DMS 273 treated with DMSO at 0.1 percent for 48 hours (cell line): Measurements from ENCODE around the gene DRC1.

Experiments used
- DNase-seq: peaks from one replicate; lab custom pipeline; 2025; lab: John Stamatoyannopoulos, UW

The DRC1 gene

DNA sequence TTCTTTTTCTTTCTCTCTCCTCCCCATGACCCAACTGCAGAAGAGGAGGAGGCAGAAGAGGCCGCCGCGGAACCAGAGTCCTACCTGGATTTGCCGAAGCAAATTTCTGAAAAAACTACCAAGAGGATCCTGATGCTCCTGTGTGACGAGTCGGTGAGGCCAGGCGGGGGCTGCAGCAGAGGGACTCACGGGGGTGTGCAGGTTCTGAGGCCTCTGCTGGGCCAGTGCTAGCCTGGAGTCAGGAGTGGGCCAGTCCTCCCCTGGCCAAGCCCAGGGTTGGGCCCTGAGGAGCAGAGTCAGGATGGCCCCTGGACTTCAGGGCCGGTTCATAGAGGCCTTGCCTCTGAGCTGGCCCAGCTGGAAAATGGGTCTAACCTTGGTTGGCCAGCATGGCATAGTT lies 46.9 kb downstream of the DRC1 start:
- DNase-seq = no peak

DNA sequence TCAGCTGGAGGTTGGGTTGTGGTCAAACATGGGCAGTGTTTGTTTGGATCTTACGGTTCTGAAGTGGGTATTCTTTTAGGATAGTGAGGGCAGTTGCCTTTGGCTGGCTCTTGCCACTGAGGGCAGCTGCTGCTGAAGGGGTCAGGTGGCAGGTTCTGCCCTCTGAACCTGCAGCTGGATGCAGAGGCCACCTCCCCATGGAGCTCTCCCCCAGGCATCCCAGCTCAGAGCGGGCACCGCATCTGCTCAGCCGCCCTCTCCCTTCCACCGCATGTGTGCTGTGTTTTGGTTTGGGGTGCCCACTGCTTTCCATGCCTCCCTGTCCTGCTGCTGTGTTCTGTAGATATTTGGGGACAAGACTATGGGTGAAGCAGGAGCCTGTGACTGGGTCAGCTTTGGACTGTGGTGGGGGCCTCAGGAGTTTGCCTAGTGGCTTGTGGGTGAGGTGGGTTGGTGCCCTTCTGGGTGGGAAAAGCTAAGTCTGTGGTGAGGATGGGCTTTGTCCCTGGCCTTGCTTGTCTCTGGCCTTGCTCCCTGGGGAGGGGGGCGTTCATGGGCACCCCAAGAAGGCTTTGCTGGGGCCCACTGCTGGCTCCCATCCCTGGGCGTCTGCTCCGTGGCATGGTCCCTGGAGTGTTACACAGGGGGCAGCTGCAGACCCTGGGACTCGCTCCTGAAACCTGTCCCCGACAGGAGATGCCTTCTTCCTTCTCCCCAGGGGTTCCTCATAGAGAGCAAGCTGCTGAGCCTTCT lies 47.7 kb downstream of the DRC1 start:
- no peak for DNase-seq

DNA sequence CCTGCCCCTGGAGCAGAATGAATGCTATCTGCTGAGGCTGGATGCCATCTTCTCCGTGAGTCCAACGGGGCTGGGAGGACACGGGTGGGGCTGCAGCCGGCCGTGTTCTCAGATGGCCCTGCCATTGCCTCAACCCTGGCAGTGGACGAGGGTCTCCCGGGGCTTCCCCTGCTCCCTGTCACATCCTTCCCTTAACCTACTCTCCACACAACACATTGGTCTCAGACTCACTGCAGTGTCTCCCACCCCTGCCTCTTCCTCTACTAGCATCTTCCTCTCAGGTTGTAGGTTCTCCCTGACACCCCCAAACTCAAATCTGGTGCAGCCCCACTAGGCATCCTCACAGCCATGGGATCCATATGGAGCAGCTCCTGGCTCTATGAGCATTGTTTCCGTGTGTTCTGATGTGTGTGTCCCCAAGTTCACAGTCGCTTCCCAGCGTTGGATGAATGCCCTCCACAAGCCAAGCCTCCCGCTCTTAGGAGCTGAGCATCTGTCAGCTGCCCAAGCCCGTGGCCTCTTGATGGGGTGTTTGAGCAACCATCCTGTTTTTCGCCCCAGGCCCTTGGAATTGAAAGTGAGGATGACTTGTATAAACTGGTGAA lies 48.4 kb downstream of the DRC1 start:
- no peak for DNase-seq

DNA sequence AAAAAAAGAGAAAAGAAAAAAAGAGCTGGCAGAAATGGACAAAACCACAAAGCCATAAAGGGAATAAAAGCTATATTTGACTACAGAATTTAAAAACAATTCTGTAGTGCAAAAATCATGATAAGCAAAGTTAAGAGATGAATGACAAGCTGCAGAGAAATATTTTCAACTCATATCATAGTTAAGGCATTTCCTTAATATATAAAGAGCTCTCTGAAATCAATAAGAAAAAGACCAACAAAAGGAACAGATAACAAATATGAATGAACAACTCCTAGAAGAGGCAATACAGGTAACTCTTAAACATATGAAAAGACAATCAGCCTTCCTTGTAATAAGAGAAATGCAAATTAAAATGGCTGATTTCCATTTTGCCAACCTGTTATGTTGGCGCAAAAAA lies 50.0 kb downstream of the DRC1 start:
- DNase-seq = no peak

GRCh38 chr2:26453421-26454329 lies 52.0 kb downstream of the DRC1 start:
- DNase-seq = no peak

- no peak for DNase-seq
These were observed 52.9 kb downstream of the DRC1 start for GRCh38 chr2:26454561-26455001.

GRCh38 chr2:26455037-26455669 lies 53.4 kb downstream of the DRC1 start:
- no peak for DNase-seq

DNA sequence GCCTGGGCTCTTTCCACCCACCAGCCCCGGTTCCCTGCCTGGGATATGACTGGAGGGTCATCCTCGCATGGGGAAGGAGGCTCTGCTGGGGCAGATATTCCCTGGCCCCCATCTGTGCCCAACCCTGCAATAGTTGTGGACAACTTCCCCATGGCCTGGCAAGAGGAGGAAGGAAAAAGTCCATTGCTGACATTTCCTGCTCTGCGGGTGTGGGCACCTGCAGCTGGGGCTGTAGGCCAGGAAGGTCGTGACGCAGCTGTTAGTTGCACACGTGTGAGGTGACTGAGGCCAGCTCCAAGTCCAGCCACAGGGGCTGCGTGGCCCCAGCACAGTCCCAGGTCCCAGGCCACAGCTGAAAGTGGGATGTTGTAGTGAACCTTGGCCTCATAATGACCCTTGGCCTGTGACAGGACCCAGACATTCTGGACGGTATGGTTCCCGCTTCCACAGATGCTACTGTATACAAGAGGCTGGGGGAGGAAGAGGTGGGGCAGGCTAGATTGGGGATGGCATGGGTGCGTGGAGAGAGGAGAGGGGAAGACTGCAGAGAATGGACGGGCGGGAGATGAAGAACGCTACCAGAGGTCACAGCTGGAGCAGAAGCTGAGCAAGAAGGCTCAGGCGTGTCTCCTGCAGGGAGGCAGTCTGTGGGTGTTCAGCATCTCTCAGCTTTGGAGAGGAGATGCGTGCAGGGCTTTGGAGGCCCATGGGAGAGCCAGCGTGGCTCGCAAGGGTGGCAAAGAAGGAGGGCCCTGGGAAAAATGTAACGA lies 54.1 kb downstream of the DRC1 start:
- DNase-seq = no peak

DNA sequence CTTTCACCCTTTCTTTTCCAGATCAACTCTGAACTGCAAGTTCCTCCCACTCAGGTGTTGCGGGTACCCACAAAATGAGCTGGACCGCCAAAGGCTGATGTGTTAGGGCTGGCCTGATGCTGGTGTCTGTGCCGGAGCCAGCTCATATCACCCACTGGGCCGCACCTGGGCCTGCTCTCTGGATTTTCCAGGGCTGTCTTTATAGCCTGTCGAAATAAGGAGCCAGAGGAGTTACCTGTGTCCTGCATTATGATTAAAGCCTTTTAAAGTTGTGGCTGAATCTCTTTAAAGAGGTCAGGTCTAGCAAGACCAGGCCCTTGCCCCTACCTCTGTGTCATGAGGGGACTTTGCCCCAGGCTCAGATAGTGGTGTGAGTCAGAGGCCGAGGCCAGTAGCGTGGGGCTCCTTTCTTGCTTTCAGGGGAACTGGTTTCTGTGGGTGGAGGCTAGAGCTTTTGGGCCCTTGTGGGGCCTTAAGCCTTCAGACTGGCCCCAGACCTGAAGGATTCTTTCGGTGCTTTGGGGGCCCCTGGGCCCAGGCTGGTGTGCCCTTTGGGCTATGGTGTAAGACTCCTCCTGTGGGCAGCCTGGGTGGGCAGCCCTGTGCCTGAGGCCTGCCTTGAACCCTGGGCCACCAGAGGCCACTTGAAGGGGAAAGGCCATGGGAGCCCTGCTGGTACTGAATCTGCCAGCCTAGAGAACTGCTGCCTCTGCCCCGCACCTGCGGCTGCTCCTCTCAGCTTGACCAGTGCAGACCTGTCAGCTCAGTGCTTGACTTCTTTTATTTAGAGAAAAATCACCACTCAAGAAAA lies 54.9 kb downstream of the DRC1 start:
- no peak for DNase-seq

- DNase-seq = no peak
These were observed 55.5 kb downstream of the DRC1 start for GRCh38 chr2:26457251-26457666.

DNA sequence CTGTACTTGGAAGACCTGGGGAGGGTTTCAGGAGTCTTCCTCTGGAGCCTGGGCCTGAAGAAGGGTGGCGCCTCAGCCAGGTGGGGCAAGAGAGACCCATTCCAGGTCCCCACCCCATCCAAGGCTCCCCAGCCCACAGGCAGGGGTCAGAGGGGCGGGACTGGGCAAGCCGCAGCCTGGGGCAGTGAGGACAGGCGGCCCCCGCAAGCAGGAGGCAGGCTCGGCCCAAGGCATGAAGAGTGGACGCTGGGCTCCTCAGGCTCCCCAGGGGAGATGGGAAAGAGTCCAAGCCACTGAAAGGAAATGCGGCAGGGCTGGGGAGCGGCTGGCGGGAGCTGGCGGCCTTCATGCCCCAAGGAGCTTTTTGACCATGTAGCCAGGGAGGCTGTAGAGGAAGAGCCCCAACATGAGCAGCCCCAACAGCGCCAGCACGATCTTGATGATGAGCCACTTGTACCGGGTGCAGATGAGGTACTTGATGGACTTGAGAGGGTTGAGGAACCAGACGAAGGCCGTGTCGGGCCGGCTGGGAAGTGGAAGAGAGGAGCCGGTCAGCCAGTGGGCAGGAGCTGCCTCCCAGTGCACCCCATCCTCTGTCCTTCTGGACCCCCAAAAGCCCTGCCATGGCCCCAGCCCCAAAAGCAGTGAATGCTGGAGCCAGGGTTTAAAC lies 56.1 kb downstream of the DRC1 start:
- no peak for DNase-seq

DNA sequence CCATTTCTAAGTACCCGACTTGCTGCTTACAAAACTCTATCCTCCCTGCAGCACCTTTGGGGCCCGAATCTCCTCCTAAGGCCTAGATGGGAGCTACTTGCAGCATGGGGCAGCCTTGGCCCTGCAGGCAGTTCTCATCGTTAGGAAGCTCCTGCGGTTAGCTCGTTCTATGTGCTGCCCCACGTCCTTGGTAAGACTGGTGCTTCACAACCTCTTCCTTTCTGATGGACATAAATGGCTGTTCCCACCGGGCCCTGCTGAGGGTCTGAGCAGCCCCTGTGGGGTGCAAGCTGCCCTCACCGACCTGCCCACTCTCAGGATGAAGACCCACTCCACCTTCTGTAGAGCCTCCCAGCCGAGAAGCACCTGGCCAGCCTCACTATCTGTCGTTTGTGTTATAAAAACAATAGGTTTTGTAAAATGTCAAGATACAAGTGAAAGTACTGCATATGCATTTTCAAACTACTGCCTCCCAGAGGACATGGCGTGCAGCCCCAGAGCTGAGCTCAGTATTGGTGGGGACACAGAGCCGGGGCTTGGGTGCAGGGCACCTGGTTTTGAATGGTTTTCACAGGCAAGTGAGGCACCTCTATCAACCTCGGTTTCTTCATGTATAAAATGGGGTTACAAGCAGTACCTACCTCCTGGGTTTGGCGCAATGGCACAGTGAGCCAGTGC lies 56.8 kb downstream of the DRC1 start:
- no peak for DNase-seq

- no peak for DNase-seq
These were observed 58.4 kb downstream of the DRC1 start for GRCh38 chr2:26459991-26460612.

DNA sequence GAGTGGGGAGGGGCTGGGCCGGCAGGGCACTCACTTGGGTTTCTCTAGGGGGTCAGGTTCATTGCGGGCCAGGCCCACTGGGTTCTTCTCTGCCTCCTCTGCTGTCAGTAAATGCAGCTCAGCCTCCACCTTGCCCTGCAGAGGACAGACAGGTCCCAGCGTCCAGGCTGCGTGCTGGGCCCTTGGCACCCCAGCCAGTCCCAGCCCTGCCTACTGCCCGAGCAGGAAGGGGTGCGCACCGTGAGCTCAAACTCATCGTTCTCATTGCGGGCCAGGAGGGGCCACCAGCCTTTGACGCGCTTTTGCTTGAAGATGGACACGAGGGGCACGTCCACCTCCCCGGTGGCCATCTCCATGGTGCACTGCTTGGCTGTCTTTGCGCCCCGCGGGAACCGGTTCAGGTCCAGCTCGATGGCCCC lies 58.9 kb downstream of the DRC1 start:
- DNase-seq = no peak

GRCh38 chr2:26461601-26462023 lies 59.9 kb downstream of the DRC1 start:
- no peak for DNase-seq

- DNase-seq = no peak
These were observed 60.4 kb downstream of the DRC1 start for GRCh38 chr2:26462100-26462499.

DNA sequence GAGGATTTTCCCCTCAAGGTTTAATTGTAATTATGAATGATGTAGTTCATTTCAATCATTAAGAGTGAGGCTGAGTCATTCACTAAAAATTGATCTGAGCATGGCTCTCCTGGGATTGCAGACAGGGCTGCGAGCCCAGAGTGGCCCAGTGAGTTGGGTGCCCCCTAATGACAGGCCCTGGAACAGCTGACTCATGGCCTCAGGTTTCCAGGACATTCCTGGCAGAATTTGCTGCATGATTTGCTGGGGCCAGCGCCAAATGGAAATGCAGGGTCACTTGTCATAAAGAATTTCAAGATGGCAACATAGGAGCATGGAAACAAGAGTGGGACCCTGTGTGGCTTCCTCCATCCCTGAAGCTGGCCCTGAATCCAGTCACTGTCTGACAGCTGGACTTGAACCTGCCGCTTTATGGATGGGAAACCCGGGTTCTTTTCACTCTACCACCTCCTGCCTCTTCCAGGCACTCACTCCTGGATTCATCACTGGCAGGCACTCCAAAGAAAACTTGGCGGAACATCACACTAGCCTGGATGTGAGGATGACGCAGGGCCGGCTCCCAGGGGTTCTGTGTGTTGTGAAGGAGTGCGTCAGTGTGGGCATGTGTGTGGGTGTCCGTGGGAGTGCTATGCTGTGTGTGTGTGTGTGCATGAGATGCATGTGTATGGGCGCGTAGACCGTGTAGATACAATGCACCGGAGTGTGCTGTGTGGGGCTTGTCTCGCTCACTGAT lies 61.0 kb downstream of the DRC1 start:
- no peak for DNase-seq
